WTC11 (cell line): ENCODE measurements around the gene CSK. TPM values are rescaled to one million over a fixed set of nuclear protein-coding genes. Genes with fewer than 3 reads are reported as not detected.

ENCODE experiments used
- ATAC-seq: fragments of 200-7000 bp; cut with Tn5 transposase; 2 replicates; pipeline ENCODE4 v1.10.0; 2021; ENCODE audit warnings: mild to moderate bottlenecking, moderate library complexity
- CTCF ChIA-PET: fragments of 300-600 bp; sonication (Branson Sonifier 250); formaldehyde crosslinking; loops from one replicate; lab custom pipeline; 2021; ENCODE audit warnings: antibody characterized with exemption; lab: Charles Lee
- POLR2A ChIA-PET: fragments of 350-600 bp; sonication (Branson Sonifier 250); formaldehyde crosslinking; loops from one replicate; lab custom pipeline; 2021; ENCODE audit warnings: antibody characterized with exemption; lab: Charles Lee
- DNase-seq: peaks from one replicate; pipeline ENCODE4 v3.0.0; 2021; ENCODE audit warnings: low spot score
- H3K27ac Mint-ChIP-seq: 2 replicates; pipeline ENCODE4 v1.8.0; 2021; ENCODE audit warnings: mixed read lengths
- H3K27me3 Mint-ChIP-seq: 2 replicates; pipeline ENCODE4 v1.8.0; 2021; ENCODE audit warnings: low read depth, mild to moderate bottlenecking, moderate library complexity, mixed read lengths
- H3K36me3 Mint-ChIP-seq: 2 replicates; pipeline ENCODE4 v1.8.0; 2021; ENCODE audit warnings: mixed read lengths
- H3K4me1 Mint-ChIP-seq: 2 replicates; pipeline ENCODE4 v1.8.0; 2022; ENCODE audit warnings: mixed read lengths
- H3K4me3 Mint-ChIP-seq: 2 replicates; pipeline ENCODE4 v1.8.0; 2021; ENCODE audit warnings: mild to moderate bottlenecking, moderate library complexity, mixed read lengths
- H3K9me3 Mint-ChIP-seq: 2 replicates; pipeline ENCODE4 v1.8.0; 2021; ENCODE audit warnings: mixed read lengths
- AFF4 ChIP-seq: sonication (generic); formaldehyde crosslinking; IDR thresholded peaks from 2 replicates; pipeline ENCODE4 v1.8.1; 2023; ENCODE audit warnings: mild to moderate bottlenecking, missing genetic modification reagents, borderline replicate concordance
- ATF1 ChIP-seq: sonication (generic); formaldehyde crosslinking; IDR thresholded peaks from 2 replicates; pipeline ENCODE4 v1.8.1; 2023; ENCODE audit warnings: mild to moderate bottlenecking, moderate library complexity, missing genetic modification reagents
- CTCF ChIP-seq: fragments of 200-600 bp; IDR thresholded peaks from 2 replicates; pipeline ENCODE4 v1.8.0; 2022; ENCODE audit warnings: antibody characterized with exemption
- E2F1 ChIP-seq: sonication (generic); formaldehyde crosslinking; IDR thresholded peaks from 2 replicates; pipeline ENCODE4 v1.8.0; 2022; ENCODE audit warnings: mild to moderate bottlenecking, missing genetic modification reagents
- EMX1 ChIP-seq: fragments of 250-450 bp; sonication (Bioruptor Pico); IDR thresholded peaks from 2 replicates; pipeline ENCODE4 v1.8.0; 2021; ENCODE audit warnings: mild to moderate bottlenecking
- HMGA2 ChIP-seq: fragments of 250-450 bp; sonication (Bioruptor Pico); IDR thresholded peaks from 2 replicates; pipeline ENCODE4 v1.4.0; 2021; ENCODE audit warnings: mild to moderate bottlenecking, moderate library complexity
- MAX ChIP-seq: sonication (generic); formaldehyde crosslinking; IDR thresholded peaks from 2 replicates; pipeline ENCODE4 v1.8.0; 2022; ENCODE audit warnings: mild to moderate bottlenecking, missing genetic modification reagents
- MYBL2 ChIP-seq: sonication (generic); formaldehyde crosslinking; IDR thresholded peaks from 2 replicates; pipeline ENCODE4 v1.8.1; 2023; ENCODE audit warnings: mild to moderate bottlenecking, moderate library complexity, missing genetic modification reagents
- NR3C1 ChIP-seq: sonication (generic); formaldehyde crosslinking; conservative IDR thresholded peaks from 2 replicates; pipeline ENCODE4 v1.8.1; 2023; ENCODE audit warnings: low read depth, mild to moderate bottlenecking, missing genetic modification reagents
- PRRX2 ChIP-seq: fragments of 250-450 bp; sonication (Bioruptor Pico); IDR thresholded peaks from 2 replicates; pipeline ENCODE4 v1.8.0; 2021; ENCODE audit warnings: mild to moderate bottlenecking
- SMAD3 ChIP-seq: sonication (generic); formaldehyde crosslinking; IDR thresholded peaks from 2 replicates; pipeline ENCODE4 v1.8.0; 2022; ENCODE audit warnings: missing genetic modification reagents, mild to moderate bottlenecking, borderline replicate concordance
- STAT6 ChIP-seq: sonication (generic); formaldehyde crosslinking; conservative IDR thresholded peaks from 2 replicates; pipeline ENCODE4 v1.8.1; 2023; ENCODE audit warnings: mild to moderate bottlenecking, low read depth, missing genetic modification reagents, moderate library complexity
- TEAD4 ChIP-seq: sonication (generic); formaldehyde crosslinking; IDR thresholded peaks from 2 replicates; pipeline ENCODE4 v1.8.0; 2022; ENCODE audit warnings: mild to moderate bottlenecking, missing genetic modification reagents
- ZBTB21 ChIP-seq: sonication (generic); formaldehyde crosslinking; IDR thresholded peaks from 2 replicates; pipeline ENCODE4 v1.8.1; 2023; ENCODE audit warnings: mild to moderate bottlenecking, missing genetic modification reagents, borderline replicate concordance
- ZNF219 ChIP-seq: sonication (generic); formaldehyde crosslinking; IDR thresholded peaks from 2 replicates; pipeline ENCODE4 v1.8.0; 2023; ENCODE audit warnings: missing genetic modification reagents, mild to moderate bottlenecking, borderline replicate concordance
- ZNF232 ChIP-seq: sonication (generic); formaldehyde crosslinking; IDR thresholded peaks from 2 replicates; pipeline ENCODE4 v1.8.0; 2022; ENCODE audit warnings: mild to moderate bottlenecking, missing genetic modification reagents
- ZNF423 ChIP-seq: fragments of 250-450 bp; sonication (Bioruptor Pico); IDR thresholded peaks from 2 replicates; pipeline ENCODE4 v2.1.2; 2022; ENCODE audit warnings: mild to moderate bottlenecking, moderate library complexity
- ZNF532 ChIP-seq: fragments of 250-450 bp; sonication (Bioruptor Pico); IDR thresholded peaks from 2 replicates; pipeline ENCODE4 v1.9.0; 2021; ENCODE audit warnings: mild to moderate bottlenecking, borderline replicate concordance
- total RNA-seq: library from RNA; stranded (reverse); gene quantifications from 3 replicates; pipeline ENCODE4 v1.2.3, GENCODE V29; 2021

CSK gene
- total RNA-seq, 1 experiment from 2014 or later = 55.1 TPM

- Mint-ChIP-seq H3K4me3 (no peak overlapping the region), H3K27me3 (no peaks in the 10 kb centered on the region), H3K4me1 (0 out of 2 replicates have a peak, but pooled peaks cover 2% of the 10 kb centered on the region), H3K9me3 (no peaks in the 10 kb centered on the region), H3K36me3 (peaks cover 7% of the 10 kb centered on the region; the same call in 1 of the 2 replicates), H3K27ac (no peak overlapping the region; the same call in 1 of the 2 replicates)
- DNase-seq = no peak
- ChIA-PET CTCF (interaction anchor here (0.6 to 4.9 kb wide), 17 partner anchors 9 to 168 kb away, joined by 3 to 101 read pairs (median 7); partner anchors contain the start of genes CPLX3 and CSK), POLR2A (no interaction called here)
- TF ChIP-seq AFF4 (CRISPR knock-in tag) (no peak), TEAD4 (no peak), HMGA2 (CRISPR knock-in tag) (no peak), ZNF219 (CRISPR knock-in tag) (no peak), ATF1 (CRISPR knock-in tag) (no peak), ZNF423 (no peak), PRRX2 (CRISPR knock-in tag) (no peak), SMAD3 (CRISPR knock-in tag) (no peak), ZNF532 (CRISPR knock-in tag) (no peak), MAX (CRISPR knock-in tag) (no peak), MYBL2 (CRISPR knock-in tag) (no peak), CTCF (no peak), NR3C1 (CRISPR knock-in tag) (no peak), ZNF232 (CRISPR knock-in tag) (no peak), EMX1 (no peak), E2F1 (no peak), STAT6 (CRISPR knock-in tag) (no peak), ZBTB21 (CRISPR knock-in tag) (no peak)
- no peak for ATAC-seq
Observed at GRCh38 chr15:74798388-74799254, 16.7 kb downstream of the CSK start.
